H9 (cell line): ENCODE data around the gene ACAP3. TPM values are rescaled to one million over a fixed set of nuclear protein-coding genes. Genes with fewer than 3 reads are reported as not detected.

Source experiments
- DNase-seq: peaks from one replicate; pipeline ENCODE4 v3.0.0-alpha.2; 2017
- H2AFZ ChIP-seq: one replicate; pipeline ENCODE4 v1.6.1; 2013; ENCODE audit warnings: mild to moderate bottlenecking, low read length, control low read depth, moderate library complexity
- H2AK5ac ChIP-seq: 2 replicates; pipeline ENCODE4 v1.6.1; 2013; ENCODE audit warnings: low read length, control low read depth, mixed read lengths; ENCODE audit not compliant: insufficient read length
- H2BK120ac ChIP-seq: one replicate; pipeline ENCODE4 v1.6.1; 2013; ENCODE audit warnings: low read depth, mild to moderate bottlenecking, low read length, control low read depth, inconsistent platforms; ENCODE audit not compliant: poor library complexity, severe bottlenecking
- H2BK12ac ChIP-seq: 2 replicates; pipeline ENCODE4 v1.6.1; 2013; ENCODE audit warnings: low read length, control low read depth, mixed read lengths, low read depth; ENCODE audit not compliant: insufficient read length
- H2BK15ac ChIP-seq: 2 replicates; pipeline ENCODE4 v1.6.1; 2013; ENCODE audit warnings: low read depth, low read length, control low read depth
- H2BK20ac ChIP-seq: one replicate; pipeline ENCODE4 v1.6.1; 2013; ENCODE audit warnings: low read depth, mild to moderate bottlenecking, low read length, control low read depth, inconsistent platforms; ENCODE audit not compliant: poor library complexity, severe bottlenecking
- H2BK5ac ChIP-seq: 2 replicates; pipeline ENCODE4 v1.6.1; 2013; ENCODE audit warnings: low read length, control low read depth, mixed read lengths; ENCODE audit not compliant: insufficient read length
- H3K14ac ChIP-seq: 2 replicates; pipeline ENCODE4 v1.6.1; 2013; ENCODE audit warnings: low read length, control low read depth; ENCODE audit not compliant: insufficient read depth
- H3K18ac ChIP-seq: 2 replicates; pipeline ENCODE4 v1.6.1; 2013; ENCODE audit warnings: low read depth, mild to moderate bottlenecking, mixed read lengths, low read length, control low read depth; ENCODE audit not compliant: insufficient read length
- H3K23ac ChIP-seq: 2 replicates; pipeline ENCODE4 v1.6.1; 2013; ENCODE audit warnings: low read length, control low read depth, mixed read lengths, low read depth; ENCODE audit not compliant: insufficient read length
- H3K23me2 ChIP-seq: 2 replicates; pipeline ENCODE4 v1.6.1; 2013; ENCODE audit warnings: low read depth, mild to moderate bottlenecking, mixed read lengths, low read length, control low read depth; ENCODE audit not compliant: insufficient read length, poor library complexity, severe bottlenecking
- H3K27ac ChIP-seq: 2 replicates; pipeline ENCODE4 v1.5.1; 2013; ENCODE audit warnings: low read length, control low read depth, mixed read lengths, low read depth; ENCODE audit not compliant: insufficient read length
- H3K27me3 ChIP-seq: 2 replicates; pipeline ENCODE4 v1.6.1; 2013; ENCODE audit warnings: low read length, control low read depth, inconsistent platforms; ENCODE audit not compliant: insufficient read depth
- H3K4ac ChIP-seq: 2 replicates; pipeline ENCODE4 v1.6.1; 2013; ENCODE audit warnings: low read depth, mild to moderate bottlenecking, control low read depth, inconsistent platforms, low read length, moderate library complexity
- H3K4me1 ChIP-seq: 2 replicates; pipeline ENCODE4 v1.6.1; 2013; ENCODE audit warnings: low read length, control low read depth, inconsistent platforms; ENCODE audit not compliant: insufficient read depth
- H3K4me2 ChIP-seq: 2 replicates; pipeline ENCODE4 v1.6.1; 2013; ENCODE audit warnings: low read length, control low read depth, mixed read lengths; ENCODE audit not compliant: insufficient read length, insufficient read depth
- H3K56ac ChIP-seq: 2 replicates; pipeline ENCODE4 v1.6.1; 2013; ENCODE audit warnings: low read depth, mild to moderate bottlenecking, mixed read lengths, low read length, control low read depth; ENCODE audit not compliant: insufficient read length
- H3K79me1 ChIP-seq: 2 replicates; pipeline ENCODE4 v1.6.1; 2013; ENCODE audit warnings: low read depth, mild to moderate bottlenecking, moderate library complexity, low read length, control low read depth, inconsistent platforms; ENCODE audit not compliant: insufficient read depth, poor library complexity, severe bottlenecking
- H3K79me2 ChIP-seq: 2 replicates; pipeline ENCODE4 v1.6.1; 2013; ENCODE audit warnings: low read length, control low read depth, inconsistent platforms; ENCODE audit not compliant: insufficient read depth
- H3K9ac ChIP-seq: 2 replicates; pipeline ENCODE4 v1.6.1; 2013; ENCODE audit warnings: low read length, control low read depth, mixed read lengths; ENCODE audit not compliant: insufficient read length; ENCODE audit errors: extremely low read depth
- H3K9me3 ChIP-seq: one replicate; pipeline ENCODE4 v1.6.1; 2013; ENCODE audit warnings: low read depth, low read length, inconsistent platforms; ENCODE audit not compliant: control insufficient read depth
- H3T11ph ChIP-seq: one replicate; pipeline ENCODE4 v1.6.1; 2013; ENCODE audit warnings: mild to moderate bottlenecking, low read length, control low read depth, inconsistent platforms
- H4K20me1 ChIP-seq: one replicate; pipeline ENCODE4 v1.6.1; 2013; ENCODE audit not compliant: control insufficient read depth, insufficient read length, insufficient read depth
- H4K5ac ChIP-seq: 2 replicates; pipeline ENCODE4 v1.6.1; 2013; ENCODE audit warnings: low read depth, mild to moderate bottlenecking, mixed read lengths, low read length, control low read depth; ENCODE audit not compliant: insufficient read length
- H4K8ac ChIP-seq: replicated peaks from 2 replicates; pipeline ENCODE4 v1.6.1; 2013; ENCODE audit warnings: low read length, control low read depth, mixed read lengths, low read depth; ENCODE audit not compliant: insufficient read length
- H4K91ac ChIP-seq: 2 replicates; pipeline ENCODE4 v1.6.1; 2013; ENCODE audit warnings: low read depth, mild to moderate bottlenecking, moderate library complexity, mixed read lengths, low read length, control low read depth; ENCODE audit not compliant: insufficient read length
- H3K27ac Mint-ChIP-seq, 3 experiments: 2 replicates in 2 of 3; 3 replicates in 1 of 3; pipeline ENCODE4 v1.8.0; 2020 to 2021; ENCODE audit warnings: mixed read lengths in 3 of 3, mild to moderate bottlenecking in 1 of 3, moderate library complexity in 1 of 3
- H3K27me3 Mint-ChIP-seq: 2 replicates; pipeline ENCODE4 v1.8.0; 2021; ENCODE audit warnings: low read depth, mild to moderate bottlenecking, moderate library complexity, mixed read lengths
- H3K36me3 Mint-ChIP-seq, 3 experiments: 2 replicates in 2 of 3; 3 replicates in 1 of 3; pipeline ENCODE4 v1.8.0; 2020 to 2021; ENCODE audit warnings: low read depth in 3 of 3, mixed read lengths in 3 of 3; ENCODE audit not compliant: insufficient read depth in 1 of 3
- H3K4me1 Mint-ChIP-seq, 2 experiments: 2 replicates each; pipeline ENCODE4 v1.8.0; 2020; ENCODE audit warnings: mixed read lengths in 2 of 2
- H3K4me3 Mint-ChIP-seq, 2 experiments: 2 replicates in 1 of 2; 3 replicates in 1 of 2; pipeline ENCODE4 v1.8.0; 2020 to 2021; ENCODE audit warnings: mild to moderate bottlenecking in 2 of 2, mixed read lengths in 2 of 2, moderate library complexity in 1 of 2
- H3K9me3 Mint-ChIP-seq, 2 experiments: 2 replicates in 1 of 2; 3 replicates in 1 of 2; pipeline ENCODE4 v1.8.0; 2020; ENCODE audit warnings: mild to moderate bottlenecking in 2 of 2, mixed read lengths in 2 of 2, moderate library complexity in 1 of 2
- WGBS: extraction: QIAGEN DNeasy Blood & Tissue Kit; methylation state at CpG from one replicate; pipeline ENCODE4 v1.1.7; 2013; ENCODE audit warnings: missing lambda C conversion rate, low lambda C conversion rate, mixed read lengths; ENCODE audit not compliant: insufficient read length; ENCODE audit errors: extremely low coverage; 5-methylcytosine and 5-hydroxymethylcytosine counted together
- total RNA-seq: library from RNA; stranded (reverse); gene quantifications from 2 replicates; pipeline ENCODE4 v1.2.1, GENCODE V29; 2021
- TF ChIP-seq, protein P1 (sequence below): fragments of 200-600 bp; sonication (generic); conservative IDR thresholded peaks from 3 replicates; pipeline ENCODE4 v1.8.0; 2021; ENCODE audit warnings: antibody characterized with exemption, mild to moderate bottlenecking

Gene ACAP3
- total RNA-seq, 1 experiment from 2014 or later = 41.4 TPM

- TF ChIP-seq, protein P1, sequence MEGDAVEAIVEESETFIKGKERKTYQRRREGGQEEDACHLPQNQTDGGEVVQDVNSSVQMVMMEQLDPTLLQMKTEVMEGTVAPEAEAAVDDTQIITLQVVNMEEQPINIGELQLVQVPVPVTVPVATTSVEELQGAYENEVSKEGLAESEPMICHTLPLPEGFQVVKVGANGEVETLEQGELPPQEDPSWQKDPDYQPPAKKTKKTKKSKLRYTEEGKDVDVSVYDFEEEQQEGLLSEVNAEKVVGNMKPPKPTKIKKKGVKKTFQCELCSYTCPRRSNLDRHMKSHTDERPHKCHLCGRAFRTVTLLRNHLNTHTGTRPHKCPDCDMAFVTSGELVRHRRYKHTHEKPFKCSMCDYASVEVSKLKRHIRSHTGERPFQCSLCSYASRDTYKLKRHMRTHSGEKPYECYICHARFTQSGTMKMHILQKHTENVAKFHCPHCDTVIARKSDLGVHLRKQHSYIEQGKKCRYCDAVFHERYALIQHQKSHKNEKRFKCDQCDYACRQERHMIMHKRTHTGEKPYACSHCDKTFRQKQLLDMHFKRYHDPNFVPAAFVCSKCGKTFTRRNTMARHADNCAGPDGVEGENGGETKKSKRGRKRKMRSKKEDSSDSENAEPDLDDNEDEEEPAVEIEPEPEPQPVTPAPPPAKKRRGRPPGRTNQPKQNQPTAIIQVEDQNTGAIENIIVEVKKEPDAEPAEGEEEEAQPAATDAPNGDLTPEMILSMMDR = no peak
- Histone ChIP-seq H3K18ac (no peak overlapping the region), H2AK5ac (no peak overlapping the region), H3K23me2 (peaks cover 7% of the 10 kb centered on the region), H3K4me1 (no peaks in the 10 kb centered on the region; the same call in 1 of the 2 replicates), H3K27ac (no peak overlapping the region), H2BK12ac (no peak overlapping the region), H3K27me3 (no peaks in the 10 kb centered on the region), H3K23ac (no peak overlapping the region), H4K8ac (no peak overlapping the region), H4K91ac (no peak overlapping the region), H3K9me3 (no peaks in the 10 kb centered on the region), H3K79me2 (no peaks in the 10 kb centered on the region), H3K9ac (no peak overlapping the region), H2BK120ac (no peak overlapping the region), H3K14ac (no peak overlapping the region), H4K20me1 (no peaks in the 10 kb centered on the region), H2BK5ac (no peak overlapping the region), H3T11ph (no peak overlapping the region), H4K5ac (no peak overlapping the region), H2BK15ac (no peak overlapping the region), H2AFZ (no peak overlapping the region), H3K56ac (no peak overlapping the region), H2BK20ac (no peak overlapping the region), H3K4ac (no peak overlapping the region), H3K4me2 (no peak overlapping the region), H3K79me1 (no peaks in the 10 kb centered on the region)
- no CpG with 5 or more reads among the region's 37 CpGs for WGBS
- H3K9me3 Mint-ChIP-seq = no peaks in the 10 kb centered on the region
- no peak overlapping the region; a peak in 1 of 5 replicates for H3K4me3 Mint-ChIP-seq
- no peaks in the 10 kb centered on the region for H3K27me3 Mint-ChIP-seq
- no peak for DNase-seq
- H3K4me1 Mint-ChIP-seq = peaks cover 8 to 20% of the 10 kb centered on the region in 2 experiments
- H3K36me3 Mint-ChIP-seq = peaks cover 10 to 55% (median 54%) of the 10 kb centered on the region in 3 experiments
- H3K27ac Mint-ChIP-seq = no peak overlapping the region
Observed at GRCh38 chr1:1313500-1314236, 5.9 kb upstream of the ACAP3 start.
